GM13977 (cell line): Measurements from ENCODE around the gene NF2.
"Not testable (repeated sequence)": the region's sequence is repeated elsewhere in the genome, so short reads cannot be mapped to it uniquely, and the experiment has no call there.

Source experiments
- DNase-seq: peaks from one replicate; pipeline ENCODE4 v3.0.0; 2012; ENCODE audit warnings: low spot score
- in situ Hi-C: fragments of 300-500 bp; cut with MboI; formaldehyde crosslinking; loops from one replicate; pipeline ENCODE4 v1.12.0; 2022; ENCODE audit warnings: low sequenced_read_pairs, low pct_unique_long_range_greater_than_20kb, mixed read lengths, inconsistent platforms; ENCODE audit not compliant: unreplicated experiment
- TF ChIP-seq, protein P1 (sequence below): IDR thresholded peaks from 2 replicates; pipeline ENCODE4 v1.5.1; 2012; ENCODE audit warnings: mild to moderate bottlenecking, control low read depth; ENCODE audit not compliant: insufficient read depth; ENCODE audit errors: extremely low read depth, missing control alignments

Gene NF2

DNA sequence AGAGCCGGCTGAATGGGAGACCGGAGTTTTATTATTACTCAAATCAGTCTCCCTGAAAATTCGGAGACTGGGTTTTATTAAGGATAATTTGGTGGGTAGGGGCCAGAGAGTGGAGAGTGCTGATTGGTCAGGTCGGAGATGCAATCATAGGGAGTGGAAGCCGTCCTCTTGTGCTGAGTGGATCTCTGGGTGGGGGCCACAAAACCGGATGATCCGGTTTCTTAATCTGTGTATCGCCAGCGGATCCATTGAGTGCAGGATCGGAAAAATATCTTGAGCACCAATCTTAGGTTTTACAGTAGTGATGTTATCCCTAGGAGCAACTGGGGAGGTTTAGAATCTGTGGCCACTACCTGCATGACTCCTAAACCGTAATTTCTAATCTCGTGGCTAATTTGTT, 21.6 kb upstream of the NF2 start:
- DNase-seq, result no peak
- in situ Hi-C loops, result no loop called here
- TF ChIP-seq, protein P1, sequence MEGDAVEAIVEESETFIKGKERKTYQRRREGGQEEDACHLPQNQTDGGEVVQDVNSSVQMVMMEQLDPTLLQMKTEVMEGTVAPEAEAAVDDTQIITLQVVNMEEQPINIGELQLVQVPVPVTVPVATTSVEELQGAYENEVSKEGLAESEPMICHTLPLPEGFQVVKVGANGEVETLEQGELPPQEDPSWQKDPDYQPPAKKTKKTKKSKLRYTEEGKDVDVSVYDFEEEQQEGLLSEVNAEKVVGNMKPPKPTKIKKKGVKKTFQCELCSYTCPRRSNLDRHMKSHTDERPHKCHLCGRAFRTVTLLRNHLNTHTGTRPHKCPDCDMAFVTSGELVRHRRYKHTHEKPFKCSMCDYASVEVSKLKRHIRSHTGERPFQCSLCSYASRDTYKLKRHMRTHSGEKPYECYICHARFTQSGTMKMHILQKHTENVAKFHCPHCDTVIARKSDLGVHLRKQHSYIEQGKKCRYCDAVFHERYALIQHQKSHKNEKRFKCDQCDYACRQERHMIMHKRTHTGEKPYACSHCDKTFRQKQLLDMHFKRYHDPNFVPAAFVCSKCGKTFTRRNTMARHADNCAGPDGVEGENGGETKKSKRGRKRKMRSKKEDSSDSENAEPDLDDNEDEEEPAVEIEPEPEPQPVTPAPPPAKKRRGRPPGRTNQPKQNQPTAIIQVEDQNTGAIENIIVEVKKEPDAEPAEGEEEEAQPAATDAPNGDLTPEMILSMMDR, result no peak

DNA sequence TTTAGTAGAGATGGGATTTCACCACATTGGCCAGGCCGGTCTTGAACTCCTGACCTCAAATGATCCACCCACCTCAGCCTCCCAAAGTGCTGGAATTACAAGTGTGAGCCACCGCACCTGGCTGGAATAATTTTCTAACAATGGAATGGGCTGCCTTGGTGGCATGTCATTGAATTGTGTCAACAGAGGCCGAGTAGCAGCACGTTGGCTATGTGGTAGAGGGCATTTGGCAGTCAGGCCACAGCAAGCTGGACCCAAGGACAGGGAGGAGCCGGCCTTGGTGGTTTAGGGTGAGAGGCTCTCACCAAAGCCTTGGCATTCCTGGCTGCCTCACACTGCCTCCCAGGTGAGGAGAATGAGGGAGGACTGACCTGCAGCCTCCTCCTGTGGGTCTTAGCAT, 18.5 kb upstream of the NF2 start:
- in situ Hi-C loops, result no loop called here
- DNase-seq, result no peak
- TF ChIP-seq, protein P1, result no peak

DNA sequence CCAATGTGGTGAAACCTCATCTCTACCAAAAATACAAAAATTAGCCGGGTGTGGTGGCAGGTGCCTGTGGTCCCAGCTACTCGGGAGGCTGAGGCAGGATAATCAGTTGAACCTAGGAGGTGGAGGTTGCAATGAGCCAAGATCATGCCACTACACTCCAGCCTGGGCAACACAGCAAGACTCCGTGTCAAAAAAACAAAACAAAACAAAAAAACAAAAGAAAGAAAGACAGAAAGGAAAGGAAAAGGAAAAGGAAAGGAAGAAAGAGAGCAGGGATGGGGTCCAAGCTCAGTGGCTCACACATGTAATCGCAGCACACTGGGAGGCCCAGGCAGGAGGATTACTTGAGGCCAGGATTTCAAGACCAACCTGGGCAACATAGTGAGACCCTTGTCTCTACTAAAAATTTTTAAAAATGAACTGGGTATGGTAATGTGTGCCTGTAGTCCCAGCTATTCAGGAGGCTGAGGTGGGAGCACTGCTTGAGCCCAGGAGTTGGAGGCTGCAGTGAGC, 17.2 kb upstream of the NF2 start:
- DNase-seq, in situ Hi-C loops: not testable (repeated sequence)

DNA sequence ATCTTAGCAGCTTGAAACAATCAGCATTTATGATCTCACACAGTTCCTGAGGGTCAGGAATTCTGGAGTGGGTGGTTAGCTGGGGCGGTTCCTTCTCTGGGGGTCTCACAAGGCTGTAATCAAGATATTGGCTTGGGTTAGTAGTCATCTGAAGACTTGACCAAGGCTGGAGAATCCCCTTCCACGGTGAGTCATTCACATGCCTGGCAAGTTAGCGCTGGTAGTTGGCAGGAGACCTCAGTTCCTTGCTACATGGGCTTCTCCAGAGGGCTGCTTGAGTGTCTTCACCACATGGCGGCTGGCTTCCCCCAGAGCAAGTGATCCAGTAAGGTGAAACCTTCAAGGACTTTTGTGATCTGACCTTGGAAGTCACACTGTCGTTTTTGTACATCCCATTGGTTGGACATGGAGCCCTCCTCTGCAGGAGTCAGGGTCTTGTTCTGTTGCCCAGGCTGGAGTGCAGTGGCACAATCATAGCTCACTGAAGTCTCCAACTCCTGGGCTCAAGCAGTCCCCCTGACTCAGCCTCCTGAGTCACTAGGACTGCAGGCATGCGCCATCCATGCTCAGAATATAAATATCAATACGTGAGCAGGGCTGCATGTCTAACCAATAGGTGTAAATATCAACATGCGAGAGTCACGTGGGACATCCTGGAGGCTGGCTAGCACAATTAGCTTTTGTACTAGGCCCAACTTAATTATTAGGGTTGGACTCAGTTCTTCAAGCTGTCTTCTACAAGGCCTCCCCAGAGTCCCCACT, 15.3 kb upstream of the NF2 start:
- TF ChIP-seq, protein P1, result no peak
- in situ Hi-C loops, result no loop called here
- DNase-seq, result no peak

DNA sequence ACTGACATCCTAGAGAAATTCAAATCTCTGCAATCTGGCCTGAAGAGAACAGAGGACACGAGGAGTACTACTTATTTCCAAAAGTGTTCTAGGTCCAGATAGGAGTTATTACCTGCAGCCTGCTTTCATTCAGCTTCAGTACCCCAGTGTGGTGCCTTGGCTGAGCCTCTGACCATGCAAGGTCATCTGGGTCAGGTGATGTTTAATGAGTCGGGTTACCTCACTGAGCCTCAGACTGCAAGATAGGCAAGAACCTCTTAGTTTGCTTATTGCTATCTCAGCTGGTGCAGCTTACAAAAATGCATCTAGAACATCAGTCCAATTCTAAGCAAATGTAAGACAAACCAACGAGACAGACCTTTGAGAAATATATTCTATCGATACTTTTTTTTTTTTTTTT, 9.5 kb upstream of the NF2 start:
- no peak for DNase-seq
- TF ChIP-seq, protein P1, result no peak
- in situ Hi-C loops, result no loop called here

DNA sequence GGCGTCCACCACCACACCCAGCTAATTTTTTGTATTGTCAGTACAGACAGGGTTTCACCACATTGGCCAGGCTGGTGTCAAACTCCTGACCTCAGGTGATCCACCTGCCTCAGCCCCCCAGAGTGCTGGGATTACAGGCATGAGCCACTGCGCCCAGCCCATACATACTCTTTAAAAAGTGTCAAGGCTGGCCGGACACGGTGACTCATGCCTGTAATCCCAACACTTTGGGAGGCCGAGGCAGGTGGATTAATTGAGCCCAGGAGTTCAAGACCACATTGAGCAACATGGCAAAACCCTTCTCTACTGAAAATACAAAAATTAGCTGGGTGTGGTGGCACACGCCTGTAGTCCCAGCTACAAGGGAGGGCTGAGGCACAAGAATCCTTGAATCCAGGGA, 9.0 kb upstream of the NF2 start:
- in situ Hi-C loops, DNase-seq: not testable (repeated sequence)

DNA sequence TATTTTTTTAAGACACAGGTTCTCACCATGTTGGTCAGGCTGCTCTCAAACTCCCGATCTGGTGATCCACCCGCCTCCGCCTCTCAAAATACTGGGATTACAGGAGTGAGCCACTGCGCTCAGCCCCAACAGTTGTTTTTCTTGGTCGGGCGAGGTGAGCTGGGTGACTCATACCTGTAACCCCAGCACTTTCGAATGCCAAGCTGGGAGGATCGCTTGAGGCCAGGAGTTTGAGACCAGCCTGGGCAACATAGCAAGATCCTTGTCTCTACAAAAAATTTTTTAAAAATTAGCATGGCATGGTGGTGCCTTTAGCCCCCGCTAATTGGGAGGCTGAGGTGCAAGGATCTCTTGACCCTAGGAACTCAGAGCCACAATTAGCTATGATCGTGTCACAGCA, 7.0 kb upstream of the NF2 start:
- no peak for DNase-seq
- TF ChIP-seq, protein P1, result no peak
- in situ Hi-C loops, result no loop called here

DNA sequence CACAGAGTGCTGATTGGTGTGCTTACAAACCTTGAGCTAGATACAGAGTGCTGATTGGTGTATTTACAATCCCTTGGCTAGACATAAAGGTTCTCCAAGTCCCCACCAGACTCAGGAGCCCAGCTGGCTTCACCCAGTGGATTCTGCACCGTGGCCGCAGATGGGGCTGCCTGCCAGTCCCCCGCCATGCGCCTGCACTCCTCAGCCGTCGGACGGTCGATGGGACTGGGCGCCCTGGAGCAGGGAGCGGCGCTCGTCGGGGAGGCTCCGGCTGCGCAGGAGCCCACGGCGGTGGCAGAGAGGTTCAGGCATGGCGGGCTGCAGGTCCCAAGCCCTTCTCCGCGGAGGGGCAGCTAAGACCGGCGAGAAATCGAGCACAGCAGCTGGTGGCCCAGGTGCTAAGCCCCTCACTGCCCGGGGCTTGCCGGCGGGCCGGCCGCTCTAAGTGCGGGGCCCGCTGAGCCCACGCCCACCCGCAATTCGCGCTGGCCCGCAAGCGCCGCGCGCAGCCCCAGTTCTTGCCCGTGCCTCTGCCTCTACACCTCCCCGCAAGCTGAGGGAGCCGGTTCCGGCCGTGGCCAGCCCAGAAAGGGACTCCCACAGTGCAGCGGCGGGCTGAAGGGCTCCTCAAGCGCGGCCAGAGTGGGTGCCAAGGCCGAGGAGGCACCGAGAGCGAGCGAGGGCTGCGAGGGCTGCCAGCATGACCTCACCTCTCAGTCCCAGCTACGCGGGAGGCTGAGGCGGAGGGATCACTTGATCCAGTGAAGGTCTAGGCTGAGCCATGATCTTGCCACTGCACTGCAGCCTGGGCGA, 5.4 kb upstream of the NF2 start:
- DNase-seq, in situ Hi-C loops: not testable (repeated sequence)
